HG03159 (cell line): ENCODE data around the gene PIAS1.
A peak's percentile ranks its signal among the peaks of the same experiment; 100 is the strongest.

Source experiments
- ATAC-seq: cut with Tn5 transposase; IDR thresholded peaks from one replicate; pipeline ENCODE4 v1.9.1; 2021; ENCODE audit warnings: mild to moderate bottlenecking, moderate library complexity; ENCODE audit not compliant: unreplicated experiment

The PIAS1 gene

GRCh38 chr15:68062214-68062613 is 8.1 kb downstream of the PIAS1 start:
- no peak for ATAC-seq

- no peak for ATAC-seq
Observed at GRCh38 chr15:68062946-68063465, 8.9 kb downstream of the PIAS1 start.

- no peak for ATAC-seq
Observed at GRCh38 chr15:68063606-68064005, 9.5 kb downstream of the PIAS1 start.

GRCh38 chr15:68073576-68074288 is 19.6 kb downstream of the PIAS1 start:
- no peak for ATAC-seq

- ATAC-seq, result no peak
Observed at GRCh38 chr15:68075764-68076385, 21.8 kb downstream of the PIAS1 start.

- ATAC-seq, result no peak
Observed at GRCh38 chr15:68078365-68078764, 24.2 kb downstream of the PIAS1 start.

GRCh38 chr15:68080334-68080733 is 26.2 kb downstream of the PIAS1 start:
- ATAC-seq, result no peak

GRCh38 chr15:68080783-68081182 is 26.7 kb downstream of the PIAS1 start:
- no peak for ATAC-seq

GRCh38 chr15:68081869-68082505 is 27.9 kb downstream of the PIAS1 start:
- ATAC-seq, result no peak

- ATAC-seq, result no peak
Observed at GRCh38 chr15:68082735-68083134, 28.6 kb downstream of the PIAS1 start.

- ATAC-seq, result no peak
Observed at GRCh38 chr15:68083463-68083862, 29.3 kb downstream of the PIAS1 start.

GRCh38 chr15:68085052-68085451 is 30.9 kb downstream of the PIAS1 start:
- ATAC-seq, result no peak

- ATAC-seq, result no peak
Observed at GRCh38 chr15:68091743-68092142, 37.6 kb downstream of the PIAS1 start.

GRCh38 chr15:68096099-68096498 is 42.0 kb downstream of the PIAS1 start:
- ATAC-seq, result no peak

- no peak for ATAC-seq
Observed at GRCh38 chr15:68097029-68097428, 42.9 kb downstream of the PIAS1 start.

GRCh38 chr15:68098465-68098864 is 44.4 kb downstream of the PIAS1 start:
- peak; percentile 46 for ATAC-seq

GRCh38 chr15:68100194-68100593 is 46.1 kb downstream of the PIAS1 start:
- ATAC-seq, result no peak

GRCh38 chr15:68103603-68104002 is 49.5 kb downstream of the PIAS1 start:
- no peak for ATAC-seq

- no peak for ATAC-seq
Observed at GRCh38 chr15:68106656-68107055, 52.5 kb downstream of the PIAS1 start.

GRCh38 chr15:68107142-68107541 is 53.0 kb downstream of the PIAS1 start:
- ATAC-seq, result no peak

- ATAC-seq, result no peak
Observed at GRCh38 chr15:68112706-68113105, 58.6 kb downstream of the PIAS1 start.

GRCh38 chr15:68113273-68113672 is 59.2 kb downstream of the PIAS1 start:
- ATAC-seq, result no peak
